Skeletal muscle satellite cell (primary cell): ENCODE results near the gene FAM124A. TPM values are rescaled to one million over a fixed set of nuclear protein-coding genes. Genes with fewer than 3 reads are reported as not detected.

ENCODE experiments used
- H3K27me3 ChIP-seq: 2 replicates; pipeline ENCODE4 v1.7.0; 2013; ENCODE audit warnings: low read length; ENCODE audit not compliant: control insufficient read depth, insufficient read depth
- H3K36me3 ChIP-seq: 2 replicates; pipeline ENCODE4 v1.7.0; 2013; ENCODE audit warnings: mild to moderate bottlenecking, control low read depth, low read length; ENCODE audit not compliant: insufficient read depth
- H3K4me1 ChIP-seq: 2 replicates; pipeline ENCODE4 v1.7.0; 2013; ENCODE audit warnings: low read length; ENCODE audit not compliant: control insufficient read depth, insufficient read depth
- H3K4me2 ChIP-seq: 2 replicates; pipeline ENCODE4 v1.7.0; 2013; ENCODE audit warnings: mild to moderate bottlenecking, low read length
- H3K4me3 ChIP-seq: 2 replicates; pipeline ENCODE4 v1.7.0; 2013; ENCODE audit warnings: low read length
- H3K9ac ChIP-seq: 2 replicates; pipeline ENCODE4 v1.7.0; 2013; ENCODE audit warnings: mild to moderate bottlenecking, low read depth, low read length, moderate library complexity
- H3K9me3 ChIP-seq: replicated peaks from 2 replicates; pipeline ENCODE4 v1.7.0; 2013; ENCODE audit warnings: mild to moderate bottlenecking, control low read depth, low read length
- small RNA-seq: library from RNA; depleted of rRNA; stranded (forward); fragments of <200 nt; gene quantifications from one replicate; pipeline ENCODE3, GENCODE V24; 2012

Gene FAM124A

DNA sequence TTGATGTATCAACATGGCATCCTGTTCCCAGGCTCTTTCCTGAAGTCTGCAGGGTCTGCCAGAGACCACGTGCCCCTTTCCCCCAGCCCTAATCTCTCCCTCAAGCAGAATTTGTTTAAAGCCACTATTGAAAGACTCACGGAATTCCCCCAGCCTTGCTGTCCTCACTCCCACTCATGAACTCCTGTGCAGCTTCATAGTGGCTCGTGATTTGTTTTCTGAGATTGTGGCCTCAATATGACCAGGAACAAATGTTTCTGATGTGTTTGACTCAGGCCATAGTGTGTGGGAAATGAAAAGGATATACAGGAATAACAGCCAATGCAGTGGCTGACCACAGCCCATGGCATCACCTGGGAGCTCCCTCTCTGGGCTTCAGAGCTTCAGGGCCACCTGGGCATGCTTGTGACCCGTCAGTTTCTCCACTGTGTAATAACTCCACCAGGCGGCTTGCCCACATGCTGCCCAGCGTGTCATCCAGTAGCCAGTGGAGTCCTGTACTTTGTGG, 109.2 kb downstream of the FAM124A start:
- H3K4me1 ChIP-seq: peaks cover 8% of the 10 kb centered on the region
- no peaks in the 10 kb centered on the region for H3K36me3 ChIP-seq
- H3K4me3 ChIP-seq: no peak overlapping the region
- no peaks in the 10 kb centered on the region for H3K9me3 ChIP-seq
- no peak overlapping the region for H3K9ac ChIP-seq
- H3K4me2 ChIP-seq: no peak overlapping the region
- H3K27me3 ChIP-seq: no peaks in the 10 kb centered on the region

DNA sequence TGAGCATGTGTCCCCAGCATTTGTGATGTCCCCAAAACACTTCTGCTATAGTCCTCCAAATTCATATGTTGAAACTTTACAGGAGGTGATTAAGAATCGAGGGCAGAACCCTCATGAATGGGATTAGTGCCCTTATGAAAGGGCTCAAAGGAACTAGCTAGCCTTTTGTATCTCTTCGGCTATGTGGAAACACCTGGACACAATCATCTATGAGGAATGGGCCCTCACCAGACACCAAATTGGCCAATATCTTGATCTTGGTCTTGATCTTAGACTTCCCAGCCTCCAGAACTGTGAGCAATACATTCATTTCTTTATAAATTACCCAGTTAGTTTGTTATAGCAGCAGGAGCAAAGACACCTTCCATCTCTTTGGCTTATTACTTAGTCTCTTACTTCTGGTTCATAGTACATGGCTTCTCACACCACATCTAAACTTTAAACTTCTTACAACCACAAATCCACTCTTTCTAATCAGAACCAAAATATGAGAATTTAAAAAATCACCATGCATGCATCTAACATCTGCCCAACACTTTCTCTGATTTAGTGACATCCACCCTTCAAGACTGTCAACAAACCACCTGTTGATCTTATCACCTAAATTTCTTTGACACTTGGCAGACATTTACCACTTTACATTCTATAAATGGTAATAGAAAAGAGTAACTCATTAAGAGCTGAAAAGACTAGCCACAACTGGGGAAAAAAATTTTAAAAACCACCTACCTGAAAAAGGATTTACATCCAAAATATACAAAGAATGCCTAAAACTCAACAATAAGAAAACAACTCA, 110.6 kb downstream of the FAM124A start:
- Histone ChIP-seq H3K36me3 (no peaks in the 10 kb centered on the region), H3K9me3 (no peaks in the 10 kb centered on the region), H3K9ac (no peak overlapping the region), H3K27me3 (no peaks in the 10 kb centered on the region), H3K4me2 (no peak overlapping the region), H3K4me3 (no peak overlapping the region), H3K4me1 (peaks cover 8% of the 10 kb centered on the region)

DNA sequence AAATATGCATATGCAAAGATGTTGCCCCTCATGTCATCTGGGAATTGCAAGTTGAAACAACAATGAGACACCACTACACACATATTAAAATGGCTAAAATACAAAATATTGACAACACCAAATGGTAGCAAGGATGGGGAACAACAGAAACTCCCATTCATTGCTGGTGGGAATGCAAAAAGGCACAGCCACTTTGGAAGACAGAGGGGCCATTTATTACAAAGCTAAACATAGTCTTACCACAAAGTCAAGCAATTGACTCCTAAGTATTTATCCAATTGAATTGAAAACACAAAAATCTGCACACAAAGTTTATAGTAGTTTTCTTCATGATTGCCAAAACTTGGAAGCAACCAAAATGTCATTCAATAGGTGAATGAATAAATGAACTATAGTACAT, 111.2 kb downstream of the FAM124A start:
- Histone ChIP-seq H3K4me3 (no peak overlapping the region), H3K9me3 (no peaks in the 10 kb centered on the region), H3K9ac (no peak overlapping the region), H3K4me1 (peaks cover 8% of the 10 kb centered on the region), H3K36me3 (no peaks in the 10 kb centered on the region), H3K27me3 (no peaks in the 10 kb centered on the region), H3K4me2 (no peak overlapping the region)

DNA sequence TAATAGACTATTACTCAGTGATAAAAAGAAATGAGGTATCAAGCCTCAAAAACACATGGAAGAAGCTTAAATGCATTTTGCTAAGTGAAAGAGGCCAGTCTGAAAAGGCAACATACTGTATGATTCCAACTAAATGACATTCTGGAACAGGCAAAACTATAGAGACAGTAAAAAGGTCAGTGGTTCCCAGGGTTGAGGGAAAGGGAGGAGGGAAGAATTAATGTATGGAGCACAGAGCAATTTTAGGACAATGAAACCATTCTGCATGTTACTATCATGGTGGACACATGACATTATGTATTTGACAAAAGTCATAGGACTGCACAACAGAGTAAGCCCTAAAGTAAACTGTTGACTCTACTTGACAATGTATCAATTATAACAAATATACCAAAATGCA, 111.6 kb downstream of the FAM124A start:
- no peak overlapping the region for H3K4me3 ChIP-seq
- no peak overlapping the region for H3K9ac ChIP-seq
- no peaks in the 10 kb centered on the region for H3K27me3 ChIP-seq
- H3K9me3 ChIP-seq: no peaks in the 10 kb centered on the region
- no peaks in the 10 kb centered on the region for H3K36me3 ChIP-seq
- H3K4me1 ChIP-seq: peaks cover 8% of the 10 kb centered on the region
- no peak overlapping the region for H3K4me2 ChIP-seq

Small RNAs within 50 kb of the gene (small RNA-seq; reads per million reads assigned to genes)
- not detected for gene PRELID3BP2
